Measurements from ENCODE around the gene CDC40.
A peak's percentile ranks its signal among the peaks of the same experiment; 100 is the strongest.

The CDC40 gene

DNA sequence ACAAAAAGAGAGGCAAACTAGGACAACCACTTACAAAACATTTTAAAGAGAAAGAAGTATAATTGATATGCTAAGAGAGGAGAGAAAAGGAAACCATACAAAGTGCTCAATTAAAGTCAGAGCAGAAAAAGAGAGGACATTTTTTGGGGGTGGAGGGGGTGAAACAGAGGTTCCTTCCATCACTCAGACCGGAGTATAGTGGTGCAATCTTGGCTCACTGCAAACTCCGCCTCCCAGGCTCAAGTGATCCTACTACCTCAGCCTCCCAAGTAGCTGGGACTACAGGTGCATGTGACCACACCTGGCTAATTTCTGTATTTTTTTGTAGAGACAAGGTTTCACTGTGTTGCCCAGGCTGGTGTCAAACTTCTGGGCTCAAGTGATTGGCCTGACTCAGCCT lies 10.1 kb upstream of the CDC40 start:
- no peaks in the 10 kb centered on the region for H3K4me1 ChIP-seq (ENCODE audit: insufficient read depth, low read length, severe bottlenecking)
- no peaks in the 10 kb centered on the region for H3F3A ChIP-seq (ENCODE audit: insufficient read depth, low read length)
- no peak overlapping the region for H3K9ac ChIP-seq (ENCODE audit: low read length)
- H4K20me1 ChIP-seq (ENCODE audit: insufficient read depth, low read length), result 0 out of 2 replicates have a peak, but pooled peaks cover 1% of the 10 kb centered on the region
- no peak overlapping the region for H3K4me2 ChIP-seq (ENCODE audit: low read length)
- no peak overlapping the region for H3K27ac ChIP-seq (ENCODE audit: low read depth, low read length, poor library complexity, severe bottlenecking)
- H3K4me3 ChIP-seq (ENCODE audit: low read depth, low read length, poor library complexity, severe bottlenecking), result no peak overlapping the region
- H3K9me2 ChIP-seq (ENCODE audit: low read depth, low read length), result no peaks in the 10 kb centered on the region
- TF ChIP-seq, protein P1, sequence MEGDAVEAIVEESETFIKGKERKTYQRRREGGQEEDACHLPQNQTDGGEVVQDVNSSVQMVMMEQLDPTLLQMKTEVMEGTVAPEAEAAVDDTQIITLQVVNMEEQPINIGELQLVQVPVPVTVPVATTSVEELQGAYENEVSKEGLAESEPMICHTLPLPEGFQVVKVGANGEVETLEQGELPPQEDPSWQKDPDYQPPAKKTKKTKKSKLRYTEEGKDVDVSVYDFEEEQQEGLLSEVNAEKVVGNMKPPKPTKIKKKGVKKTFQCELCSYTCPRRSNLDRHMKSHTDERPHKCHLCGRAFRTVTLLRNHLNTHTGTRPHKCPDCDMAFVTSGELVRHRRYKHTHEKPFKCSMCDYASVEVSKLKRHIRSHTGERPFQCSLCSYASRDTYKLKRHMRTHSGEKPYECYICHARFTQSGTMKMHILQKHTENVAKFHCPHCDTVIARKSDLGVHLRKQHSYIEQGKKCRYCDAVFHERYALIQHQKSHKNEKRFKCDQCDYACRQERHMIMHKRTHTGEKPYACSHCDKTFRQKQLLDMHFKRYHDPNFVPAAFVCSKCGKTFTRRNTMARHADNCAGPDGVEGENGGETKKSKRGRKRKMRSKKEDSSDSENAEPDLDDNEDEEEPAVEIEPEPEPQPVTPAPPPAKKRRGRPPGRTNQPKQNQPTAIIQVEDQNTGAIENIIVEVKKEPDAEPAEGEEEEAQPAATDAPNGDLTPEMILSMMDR (IDR thresholded peaks at IDR 0.05; ENCODE audit: low read length), result no peak
- TF ChIP-seq EZH2 (IDR thresholded peaks at IDR 0.05; ENCODE audit: borderline replicate concordance, low read length), result no peak
- H2AFZ ChIP-seq (ENCODE audit: low read length), result no peak overlapping the region
- no peaks in the 10 kb centered on the region for H3K9me3 ChIP-seq (ENCODE audit: low read length)
- no peaks in the 10 kb centered on the region for H3K27me3 ChIP-seq (ENCODE audit: insufficient read depth, low read length)
- H3K36me3 ChIP-seq (ENCODE audit: insufficient read depth, low read length), result no peaks in the 10 kb centered on the region
- H3K79me2 ChIP-seq (ENCODE audit: insufficient read depth, low read length), result no peaks in the 10 kb centered on the region

DNA sequence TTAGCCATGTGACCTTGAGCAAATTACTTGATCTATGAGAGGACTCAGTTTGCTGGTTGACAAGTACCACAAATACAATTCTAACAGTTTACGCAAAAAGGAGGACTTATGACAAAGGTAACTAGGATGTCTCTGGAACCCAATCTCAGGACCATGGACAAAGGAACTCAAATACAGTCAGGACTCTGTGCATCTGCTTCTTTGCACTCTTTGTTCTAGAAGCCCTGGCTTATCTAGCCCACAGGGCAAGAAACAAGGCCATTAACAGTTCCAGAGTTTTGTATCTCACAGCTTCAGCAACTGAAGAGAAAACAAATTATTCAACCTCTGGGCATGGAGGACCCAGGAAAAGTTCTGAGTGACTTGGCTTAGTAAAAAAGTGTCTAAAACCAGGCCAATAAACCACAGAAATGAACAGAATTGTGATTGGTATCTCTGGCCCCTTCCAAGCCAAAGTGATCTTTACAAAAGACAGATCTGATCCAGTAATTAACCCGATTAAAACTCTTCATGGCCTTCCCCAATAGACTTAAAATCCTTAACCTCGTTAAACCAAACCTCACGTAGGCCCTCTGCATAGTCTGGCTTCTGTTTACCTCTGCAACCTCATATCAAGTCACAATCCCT lies 6.6 kb upstream of the CDC40 start:
- Histone ChIP-seq H3K9me3 (ENCODE audit: low read length) (no peaks in the 10 kb centered on the region), H3K36me3 (ENCODE audit: insufficient read depth, low read length) (no peaks in the 10 kb centered on the region), H3K79me2 (ENCODE audit: insufficient read depth, low read length) (no peaks in the 10 kb centered on the region), H3K27me3 (ENCODE audit: insufficient read depth, low read length) (no peaks in the 10 kb centered on the region), H3K27ac (ENCODE audit: low read depth, low read length, poor library complexity, severe bottlenecking) (no peak overlapping the region), H3K4me1 (ENCODE audit: insufficient read depth, low read length, severe bottlenecking) (peaks cover 7% of the 10 kb centered on the region), H3K9ac (ENCODE audit: low read length) (no peak overlapping the region), H3K4me3 (ENCODE audit: low read depth, low read length, poor library complexity, severe bottlenecking) (no peak overlapping the region), H4K20me1 (ENCODE audit: insufficient read depth, low read length) (0 out of 2 replicates have a peak, but pooled peaks cover 2% of the 10 kb centered on the region), H3K9me2 (ENCODE audit: low read depth, low read length) (no peaks in the 10 kb centered on the region), H3F3A (ENCODE audit: insufficient read depth, low read length) (no peaks in the 10 kb centered on the region), H2AFZ (ENCODE audit: low read length) (no peak overlapping the region), H3K4me2 (ENCODE audit: low read length) (no peak overlapping the region)
- no peak for TF ChIP-seq EZH2 (IDR thresholded peaks at IDR 0.05; ENCODE audit: borderline replicate concordance, low read length)
- TF ChIP-seq, protein P1 (IDR thresholded peaks at IDR 0.05; ENCODE audit: low read length), result no peak

DNA sequence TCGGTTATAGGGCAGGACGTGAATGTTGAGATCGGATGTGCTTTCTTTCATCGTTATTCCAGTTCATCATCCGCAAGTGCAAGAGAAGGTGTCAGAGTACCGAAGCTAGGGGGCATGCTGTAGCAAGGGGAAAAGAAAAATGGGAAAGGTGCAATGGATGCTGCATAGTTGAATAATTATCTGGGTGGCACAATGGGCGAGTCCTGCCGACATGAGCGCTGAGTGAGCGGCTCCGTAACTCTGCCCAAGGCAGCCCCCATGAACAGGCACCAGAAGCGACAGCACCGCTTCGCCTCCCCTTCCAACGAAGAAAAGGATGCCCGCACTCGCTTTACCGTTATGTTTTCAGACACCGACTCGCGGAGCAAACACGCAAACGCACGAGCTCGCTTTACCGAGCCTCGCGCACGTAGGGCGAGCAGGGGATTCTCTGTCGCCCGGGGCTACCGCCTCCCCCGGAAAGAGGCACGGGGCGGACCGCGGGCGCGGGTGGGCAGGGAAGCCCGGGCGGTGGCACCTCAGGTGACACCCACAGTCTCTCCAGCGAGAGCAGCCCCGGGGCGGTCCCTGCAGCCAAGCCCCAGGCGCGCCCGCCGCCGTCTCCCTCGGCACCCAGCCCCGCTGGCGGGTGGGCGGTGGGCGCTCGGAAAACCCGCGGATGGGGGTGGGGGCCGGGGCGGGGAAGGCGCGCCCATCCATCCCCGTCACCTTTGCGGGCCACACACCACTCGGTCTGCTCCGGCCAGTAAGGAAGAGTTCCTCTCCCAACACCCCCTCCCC lies 1.4 kb upstream of the CDC40 start:
- TF ChIP-seq, protein P1 (IDR thresholded peaks at IDR 0.05; ENCODE audit: low read length), result peak; percentile 63
- TF ChIP-seq EZH2 (IDR thresholded peaks at IDR 0.05; ENCODE audit: borderline replicate concordance, low read length), result no peak
- Histone ChIP-seq H3K79me2 (ENCODE audit: insufficient read depth, low read length) (peaks cover 35% of the 10 kb centered on the region), H3K4me2 (ENCODE audit: low read length) (peak overlapping the region; percentile 74), H3K9ac (ENCODE audit: low read length) (peak overlapping the region; percentile 87), H3K36me3 (ENCODE audit: insufficient read depth, low read length) (peaks cover 17% of the 10 kb centered on the region; the same call in 1 of the 2 replicates), H3K9me3 (ENCODE audit: low read length) (no peaks in the 10 kb centered on the region), H3K4me3 (ENCODE audit: low read depth, low read length, poor library complexity, severe bottlenecking) (peak overlapping the region; percentile 89), H4K20me1 (ENCODE audit: insufficient read depth, low read length) (0 out of 2 replicates have a peak, but pooled peaks cover 2% of the 10 kb centered on the region), H3K4me1 (ENCODE audit: insufficient read depth, low read length, severe bottlenecking) (peaks cover 34% of the 10 kb centered on the region), H3K27ac (ENCODE audit: low read depth, low read length, poor library complexity, severe bottlenecking) (peak overlapping the region; percentile 46), H3K9me2 (ENCODE audit: low read depth, low read length) (no peaks in the 10 kb centered on the region), H3F3A (ENCODE audit: insufficient read depth, low read length) (no peaks in the 10 kb centered on the region), H3K27me3 (ENCODE audit: insufficient read depth, low read length) (no peaks in the 10 kb centered on the region), H2AFZ (ENCODE audit: low read length) (peak overlapping the region; percentile 76; the same call in 1 of the 2 replicates)
